CD14-positive monocyte (primary cell): Measurements from ENCODE around the gene DTNBP1. TPM values are rescaled to one million over a fixed set of nuclear protein-coding genes. Genes with fewer than 3 reads are reported as not detected.

ENCODE experiments used
- DNase-seq, 3 donors: peaks; one replicate each; pipeline ENCODE4 v3.0.0-alpha.2; 2011 to 2022
- H2AFZ ChIP-seq: 2 replicates; pipeline ENCODE4 v1.6.0; 2012; ENCODE audit warnings: mild to moderate bottlenecking, low read depth, low read length, inconsistent platforms; ENCODE audit not compliant: insufficient read depth, poor library complexity, severe bottlenecking
- H3K27ac ChIP-seq, 2 donors: 1 replicate in 1 of 2; 2 replicates in 1 of 2; pipeline ENCODE4 v1.5.1; 2012 to 2013; ENCODE audit warnings: low read length in 2 of 2, control low read depth in 1 of 2, inconsistent platforms in 1 of 2, low read depth in 1 of 2, mild to moderate bottlenecking in 1 of 2
- H3K27me3 ChIP-seq, 2 donors: one replicate each; pipeline versions ENCODE4 v1.6.0 to v1.6.1; 2011 to 2013; ENCODE audit warnings: low read length in 2 of 2; ENCODE audit not compliant: control insufficient read depth in 2 of 2, insufficient read depth in 2 of 2
- H3K36me3 ChIP-seq, 2 donors: replicated peaks in 1 of 2; 1 replicate in 1 of 2; 2 replicates in 1 of 2; pipeline versions ENCODE4 v1.5.1 to v1.6.1; 2012 to 2013; ENCODE audit warnings: low read length in 2 of 2, control low read depth in 1 of 2, inconsistent platforms in 1 of 2, mild to moderate bottlenecking in 1 of 2; ENCODE audit not compliant: insufficient read depth in 2 of 2, control insufficient read depth in 1 of 2
- H3K4me1 ChIP-seq, 2 donors: 1 replicate in 1 of 2; 2 replicates in 1 of 2; pipeline versions ENCODE4 v1.5.1 to v1.6.1; 2012 to 2013; ENCODE audit warnings: low read length in 2 of 2, control low read depth in 1 of 2, inconsistent platforms in 1 of 2, mild to moderate bottlenecking in 1 of 2, moderate library complexity in 1 of 2; ENCODE audit not compliant: insufficient read depth in 2 of 2, control insufficient read depth in 1 of 2
- H3K4me2 ChIP-seq: replicated peaks from 2 replicates; pipeline ENCODE3; 2012; ENCODE audit warnings: low read length, moderate library complexity, mild to moderate bottlenecking; ENCODE audit not compliant: poor library complexity, severe bottlenecking; ENCODE audit errors: extremely low read depth
- H3K4me3 ChIP-seq, 3 experiments: fragments of 200-600 bp in 1 of 3; sonication (generic) in 1 of 3; replicated peaks in 1 of 3; 1 replicate in 2 of 3; 2 replicates in 1 of 3; pipeline ENCODE4 v1.5.1; 2011 to 2013; ENCODE audit warnings: low read length in 3 of 3, mild to moderate bottlenecking in 3 of 3, control low read depth in 2 of 3, low read depth in 2 of 3, inconsistent platforms in 1 of 3, moderate library complexity in 1 of 3
- H3K79me2 ChIP-seq: 2 replicates; pipeline ENCODE4 v1.6.0; 2012; ENCODE audit warnings: mild to moderate bottlenecking, control low read depth, inconsistent platforms, low read length, moderate library complexity; ENCODE audit not compliant: insufficient read depth
- H3K9ac ChIP-seq: 2 replicates; pipeline ENCODE4 v1.6.0; 2017; ENCODE audit warnings: low read length, mild to moderate bottlenecking; ENCODE audit not compliant: insufficient read depth, poor library complexity, severe bottlenecking
- H3K9me3 ChIP-seq, 2 donors: replicated peaks in 1 of 2; 1 replicate in 1 of 2; 2 replicates in 1 of 2; pipeline versions ENCODE4 v1.5.1 to v1.6.1; 2012 to 2013; ENCODE audit warnings: low read length in 2 of 2, control low read depth in 1 of 2; ENCODE audit not compliant: control insufficient read depth in 1 of 2, insufficient read depth in 1 of 2
- H4K20me1 ChIP-seq: 2 replicates; pipeline ENCODE4 v1.6.0; 2012; ENCODE audit warnings: mild to moderate bottlenecking, low read length, control low read depth, moderate library complexity; ENCODE audit not compliant: insufficient read depth
- H3K27ac Mint-ChIP-seq, 7 donors: one replicate each; pipeline ENCODE4 v1.8.0; 2020; ENCODE audit warnings: mild to moderate bottlenecking in 7 of 7, mixed read lengths in 7 of 7, moderate library complexity in 6 of 7, inconsistent platforms in 2 of 7
- H3K27me3 Mint-ChIP-seq, 3 donors: one replicate each; pipeline ENCODE4 v1.8.0; 2021 to 2022; ENCODE audit warnings: low read depth in 3 of 3, mild to moderate bottlenecking in 3 of 3, mixed read lengths in 3 of 3, moderate library complexity in 3 of 3, inconsistent platforms in 1 of 3
- H3K36me3 Mint-ChIP-seq, 2 donors: one replicate each; pipeline ENCODE4 v1.8.0; 2020; ENCODE audit warnings: mixed read lengths in 2 of 2, inconsistent platforms in 1 of 2, mild to moderate bottlenecking in 1 of 2
- H3K4me1 Mint-ChIP-seq: one replicate; pipeline ENCODE4 v1.8.0; 2020; ENCODE audit warnings: mild to moderate bottlenecking, mixed read lengths
- H3K4me3 Mint-ChIP-seq, 2 donors: one replicate each; pipeline ENCODE4 v1.8.0; 2020; ENCODE audit warnings: mild to moderate bottlenecking in 2 of 2, mixed read lengths in 2 of 2, moderate library complexity in 1 of 2
- H3K9me3 Mint-ChIP-seq, 7 donors: one replicate each; pipeline ENCODE4 v1.8.0; 2020 to 2022; ENCODE audit warnings: mixed read lengths in 7 of 7, mild to moderate bottlenecking in 6 of 7, moderate library complexity in 6 of 7, inconsistent platforms in 2 of 7
- CTCF ChIP-seq: fragments of 200-600 bp; IDR thresholded peaks from one replicate; pipeline ENCODE4 v1.8.0; 2022; ENCODE audit warnings: antibody characterized with exemption, mild to moderate bottlenecking
- WGBS: methylation state at CpG from one replicate; pipeline ENCODE4 v1.1.5; 2013; ENCODE audit warnings: missing lambda C conversion rate; ENCODE audit not compliant: insufficient coverage; 5-methylcytosine and 5-hydroxymethylcytosine counted together
- intact Hi-C, 2 donors: fragments of 100-400 bp; cut with micrococcal nuclease; formaldehyde crosslinking; loops; one replicate each; pipeline versions ENCODE4 v1.15.0 to v1.15.1; 2023
- polyA minus RNA-seq: library from RNA; depleted of rRNA, polyadenylated mRNA; stranded (reverse); fragments of >200 nt; gene quantifications from 2 replicates; pipeline ENCODE4 v1.2.3, GENCODE V29; 2012
- polyA plus RNA-seq, 3 donors: library from polyadenylated mRNA; depleted of rRNA in 1 of 3; unstranded in 2 of 3; stranded (reverse) in 1 of 3; fragments of 300-500 nt in 2 of 3; fragments of >200 nt in 1 of 3; fragmentation: Illumina TruSeq in 2 of 3; gene quantifications; 1 replicate in 2 of 3; 2 replicates in 1 of 3; pipeline ENCODE4 v1.2.3, GENCODE V29; 2012 to 2021
- total RNA-seq, 12 experiments: library from RNA in 1 of 12; stranded (reverse) in 1 of 12; fragments of 120-200 nt in 1 of 12; gene quantifications; one replicate each; pipeline ENCODE4 v1.2.4 and lab custom pipeline; 2013 to 2026; ENCODE audit warnings: mixed read lengths in 6 of 12, inconsistent platforms in 1 of 12

DTNBP1 gene
- total RNA-seq (2013): 9.8 TPM
- polyA plus RNA-seq (10 to 100 TPM; 19.7 to 26.9 (median 20.5) TPM), polyA minus RNA-seq (16.1 and 26.5 TPM in 2 replicates), total RNA-seq (lab: John Stamatoyannopoulos, UW) (3.9 to 18.0 (median 7.1) reads per million in 11 experiments)

- H3K9me3 ChIP-seq: no peaks in the 10 kb centered on the region
- no peaks in the 10 kb centered on the region for H3K9me3 Mint-ChIP-seq
- peaks cover 16 to 19% of the 10 kb centered on the region in 2 donors for H3K4me1 ChIP-seq
- peaks cover 38% of the 10 kb centered on the region for H3K4me1 Mint-ChIP-seq
- H2AFZ ChIP-seq: peak within 1 kb of the TSS; percentile 92
- under 1% methylated on average over 95 of the region's 98 CpGs for WGBS
- peak; percentile 74 to 81 (median 75) for DNase-seq
- H3K79me2 ChIP-seq: peaks cover 53% of the 10 kb centered on the region
- peak within 1 kb of the TSS; percentile 95 for H3K4me2 ChIP-seq
- H3K27me3 Mint-ChIP-seq: peaks cover 0 to 4% (median 1%) of the 10 kb centered on the region in 3 donors
- TF ChIP-seq CTCF: no peak
- peak within 1 kb of the TSS; percentile 44 to 85 (median 74) for H3K27ac Mint-ChIP-seq
- H3K36me3 ChIP-seq: peaks cover 0 to 10% of the 10 kb centered on the region in 2 donors
- H3K27me3 ChIP-seq: no peaks in the 10 kb centered on the region
- H4K20me1 ChIP-seq: peaks cover 32% of the 10 kb centered on the region
- peak within 1 kb of the TSS; percentile 83 to 89 for H3K4me3 Mint-ChIP-seq
- peak within 1 kb of the TSS; percentile 57 to 81 for H3K27ac ChIP-seq
- H3K4me3 ChIP-seq: peak within 1 kb of the TSS; percentile 80 to 90 (median 88)
- H3K36me3 Mint-ChIP-seq: peaks cover 8 to 22% of the 10 kb centered on the region in 2 donors
- intact Hi-C loops: no loop called here
- H3K9ac ChIP-seq: peak within 1 kb of the TSS; percentile 87
Observed at GRCh38 chr6:15662326-15663129, at the start of gene DTNBP1. Gene DTNBP1 (minus strand): TSS chr6:15663028. CDS start chr6:15662869, 159 bp downstream.

DNA sequence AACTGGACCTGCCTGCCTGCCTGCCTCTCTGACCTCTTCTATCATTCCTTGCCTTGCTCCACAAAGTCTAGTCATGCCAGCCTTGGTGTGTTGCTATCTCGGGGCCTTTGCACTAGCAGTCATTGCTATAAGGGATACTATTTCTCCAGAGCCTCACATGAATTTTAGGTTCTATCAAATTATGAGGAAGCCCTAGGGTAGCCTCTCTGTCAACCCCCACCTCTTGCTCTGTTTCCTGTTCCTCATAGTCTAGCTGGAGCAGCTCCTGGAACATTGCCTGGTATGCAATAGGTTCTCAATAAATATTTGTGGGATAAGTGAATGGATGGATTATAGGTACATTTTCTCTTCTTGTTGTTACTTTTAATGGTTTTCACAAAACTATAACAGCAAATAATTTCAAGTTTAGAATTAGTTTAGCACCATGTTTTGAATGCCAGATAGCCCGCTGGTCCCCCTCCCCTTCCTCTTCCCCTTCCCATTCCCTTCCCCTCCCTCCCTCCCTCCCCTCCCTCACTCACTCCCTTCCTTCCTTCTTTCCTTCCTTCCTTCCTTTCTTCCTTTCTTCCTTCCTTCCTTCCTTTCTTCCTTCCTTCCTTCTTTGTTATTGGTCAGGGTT is 46.9 kb upstream of the DTNBP1 start:
- Mint-ChIP-seq H3K27me3 (no peaks in the 10 kb centered on the region), H3K4me1 (peaks cover 7% of the 10 kb centered on the region), H3K27ac (peak overlapping the region in 1 of 7 donors; percentile 62), H3K9me3 (peaks cover 0 to 5% (median 1%) of the 10 kb centered on the region in 7 donors), H3K36me3 (no peaks in the 10 kb centered on the region), H3K4me3 (no peak overlapping the region)
- no peaks in the 10 kb centered on the region for H3K36me3 ChIP-seq
- DNase-seq: no peak
- no peak overlapping the region for H3K4me3 ChIP-seq
- no peak for TF ChIP-seq CTCF
- H3K27me3 ChIP-seq: no peaks in the 10 kb centered on the region
- 100% methylated on average over 1 of the region's 2 CpGs for WGBS
- H2AFZ ChIP-seq: no peak overlapping the region
- H4K20me1 ChIP-seq: no peaks in the 10 kb centered on the region
- no peak overlapping the region for H3K4me2 ChIP-seq
- H3K9me3 ChIP-seq: no peaks in the 10 kb centered on the region
- H3K4me1 ChIP-seq: no peaks in the 10 kb centered on the region
- no peak overlapping the region for H3K9ac ChIP-seq
- no peaks in the 10 kb centered on the region for H3K79me2 ChIP-seq
- intact Hi-C loops: no loop called here
- no peak overlapping the region for H3K27ac ChIP-seq
